Measurements from ENCODE around the gene YTHDC2. TPM values are rescaled to one million over a fixed set of nuclear protein-coding genes. Genes with fewer than 3 reads are reported as not detected.

YTHDC2 gene
- total and polyA plus RNA-seq, 2 of the 13 experiments (the other 11 are each of a cell fraction or from before 2014, with no cell fraction given): 6.7 to 17.8 TPM

DNA sequence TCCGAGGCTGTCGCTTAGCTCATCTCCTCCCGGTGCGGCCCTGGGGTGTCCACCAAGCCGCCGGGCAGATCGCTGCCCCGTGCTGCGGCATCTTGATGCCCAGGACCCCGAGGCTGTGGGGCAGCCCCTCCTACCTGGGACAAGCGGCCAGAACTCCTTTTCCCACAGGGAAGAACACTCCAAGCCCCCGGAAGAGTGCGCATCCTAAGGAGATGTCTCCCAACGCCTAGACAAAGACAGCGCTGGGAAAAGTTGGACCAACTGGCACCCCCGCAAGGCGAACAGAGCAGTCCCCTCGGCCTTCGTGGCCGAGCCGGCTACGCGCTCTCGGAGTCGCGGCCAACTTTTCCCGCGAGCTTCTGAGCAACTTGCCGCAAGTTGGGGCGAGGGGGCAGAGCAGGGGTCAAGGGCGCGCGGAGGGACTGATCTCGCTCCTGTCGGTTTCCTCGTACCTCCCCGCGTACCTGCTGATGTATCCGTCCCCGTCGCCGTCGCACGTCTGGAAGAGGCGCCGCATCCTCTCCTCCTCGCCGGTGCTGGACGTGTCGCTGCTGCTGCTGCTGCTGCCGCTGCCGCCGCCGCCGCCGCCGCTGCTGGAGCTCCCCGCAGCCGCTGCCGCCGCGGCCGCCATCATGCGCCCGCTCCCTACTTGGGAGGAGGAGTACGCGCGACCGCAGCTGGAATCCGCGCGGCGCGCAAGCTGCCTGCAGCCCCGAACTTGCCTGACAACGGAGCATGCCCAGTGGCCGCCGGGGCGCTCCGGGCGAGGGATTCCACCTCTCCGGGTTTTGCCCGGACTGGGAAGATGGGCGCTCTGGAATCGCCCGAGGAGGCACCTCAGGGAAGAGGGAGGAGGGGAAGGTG is 25.5 kb upstream of the YTHDC2 start, which contains the start of gene MCC (continued):
- TF ChIP-seq SMAD1 (CRISPR knock-in tag; IDR thresholded peaks at IDR 0.05; ENCODE audit: borderline replicate concordance, low read depth) (0 out of 2 replicates have a peak, but pooled peaks have one; percentile 47), HOXD1 (CRISPR knock-in tag; IDR thresholded peaks at IDR 0.05) (no peak), HMGXB4 (CRISPR knock-in tag; IDR thresholded peaks at IDR 0.05; ENCODE audit: borderline replicate concordance in 1 of 2, low read depth in 1 of 2) (peak in 1 of 2 experiments; percentile 45; a peak in 1 of 4 replicates), RNF2 (conservative IDR thresholded peaks at IDR 0.05; ENCODE audit: low read depth) (0 out of 2 replicates have a peak, but pooled peaks have one; percentile 57), ZNF839 (CRISPR knock-in tag; IDR thresholded peaks at IDR 0.05; ENCODE audit: borderline replicate concordance) (peak; percentile 85; the same call in 1 of the 2 replicates), PCBP1 (IDR thresholded peaks at IDR 0.05; ENCODE audit: borderline replicate concordance, low read depth, low read length) (0 out of 2 replicates have a peak, but pooled peaks have one; percentile 78), ZNF160 (CRISPR knock-in tag; IDR thresholded peaks at IDR 0.05) (no peak), POLR2G (IDR thresholded peaks at IDR 0.05; ENCODE audit: low read depth, low read length) (peak; percentile 61), REL (CRISPR knock-in tag; conservative IDR thresholded peaks at IDR 0.05) (0 out of 2 replicates have a peak, but pooled peaks have one; percentile 48), RBFOX2 (IDR thresholded peaks at IDR 0.05; ENCODE audit: low read depth, low read length) (peak; percentile 67), HNF1A (IDR thresholded peaks at IDR 0.05; ENCODE audit: low read depth) (no peak), HNF1A (CRISPR knock-in tag; IDR thresholded peaks at IDR 0.05; ENCODE audit: borderline replicate concordance) (0 out of 2 replicates have a peak, but pooled peaks have one; percentile 28), TFDP1 (CRISPR knock-in tag; IDR thresholded peaks at IDR 0.05; ENCODE audit: borderline replicate concordance) (peak; percentile 61; the same call in 1 of the 2 replicates), ZNF451 (CRISPR knock-in tag; IDR thresholded peaks at IDR 0.05) (peak; percentile 66), RFXAP (CRISPR knock-in tag; IDR thresholded peaks at IDR 0.05; ENCODE audit: borderline replicate concordance) (peak; percentile 82; the same call in 1 of the 2 replicates), ARID5B (CRISPR knock-in tag; IDR thresholded peaks at IDR 0.05) (peak; percentile 49)

All from HepG2 (cell line).